DOHH2 (cell line): ENCODE measurements around the gene TULP4.

Experiments used
- EZH2phosphoT487 ChIP-seq: fragments of 200-600 bp; sonication (generic); IDR thresholded peaks from 2 replicates; pipeline ENCODE4 v1.6.1; 2017; ENCODE audit warnings: borderline replicate concordance, mild to moderate bottlenecking, antibody characterized with exemption, low read length, moderate library complexity, mixed read lengths
- TF ChIP-seq, protein P1 (sequence below): fragments of 200-600 bp; sonication (generic); IDR thresholded peaks from one replicate; pipeline ENCODE4 v1.5.1; 2014; ENCODE audit warnings: antibody characterized with exemption, mild to moderate bottlenecking, low read depth, low read length; ENCODE audit not compliant: poor library complexity, severe bottlenecking

GRCh38 chr6:158333094-158333493, 20.8 kb downstream of the TULP4 start:
- TF ChIP-seq, protein P1, sequence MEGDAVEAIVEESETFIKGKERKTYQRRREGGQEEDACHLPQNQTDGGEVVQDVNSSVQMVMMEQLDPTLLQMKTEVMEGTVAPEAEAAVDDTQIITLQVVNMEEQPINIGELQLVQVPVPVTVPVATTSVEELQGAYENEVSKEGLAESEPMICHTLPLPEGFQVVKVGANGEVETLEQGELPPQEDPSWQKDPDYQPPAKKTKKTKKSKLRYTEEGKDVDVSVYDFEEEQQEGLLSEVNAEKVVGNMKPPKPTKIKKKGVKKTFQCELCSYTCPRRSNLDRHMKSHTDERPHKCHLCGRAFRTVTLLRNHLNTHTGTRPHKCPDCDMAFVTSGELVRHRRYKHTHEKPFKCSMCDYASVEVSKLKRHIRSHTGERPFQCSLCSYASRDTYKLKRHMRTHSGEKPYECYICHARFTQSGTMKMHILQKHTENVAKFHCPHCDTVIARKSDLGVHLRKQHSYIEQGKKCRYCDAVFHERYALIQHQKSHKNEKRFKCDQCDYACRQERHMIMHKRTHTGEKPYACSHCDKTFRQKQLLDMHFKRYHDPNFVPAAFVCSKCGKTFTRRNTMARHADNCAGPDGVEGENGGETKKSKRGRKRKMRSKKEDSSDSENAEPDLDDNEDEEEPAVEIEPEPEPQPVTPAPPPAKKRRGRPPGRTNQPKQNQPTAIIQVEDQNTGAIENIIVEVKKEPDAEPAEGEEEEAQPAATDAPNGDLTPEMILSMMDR: no peak
- TF ChIP-seq EZH2phosphoT487: no peak
